ENCODE measurements around the gene PLEKHG5.
A peak's percentile ranks its signal among the peaks of the same experiment; 100 is the strongest.

Gene PLEKHG5

DNA sequence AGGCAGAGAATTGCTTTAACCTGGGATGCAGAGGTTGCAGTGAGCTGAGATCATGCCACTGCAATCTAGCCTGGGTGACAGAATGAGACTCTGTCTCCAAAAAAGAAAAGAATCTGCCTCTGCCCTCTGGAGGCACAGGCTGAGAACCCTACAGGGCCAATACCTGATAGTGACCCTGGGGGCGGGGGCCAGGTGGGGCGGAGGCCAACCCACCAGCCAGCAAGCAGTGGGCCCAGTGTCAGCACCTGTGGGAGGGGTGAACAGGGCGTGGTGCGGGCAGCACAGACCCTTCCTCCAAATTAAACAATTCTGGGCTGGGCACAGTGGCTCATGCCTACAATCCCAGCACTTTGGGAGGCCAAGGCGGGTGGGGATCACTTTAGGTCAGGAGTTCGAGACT, 19.0 kb upstream of the PLEKHG5 start:
- no peak for DNase-seq

DNA sequence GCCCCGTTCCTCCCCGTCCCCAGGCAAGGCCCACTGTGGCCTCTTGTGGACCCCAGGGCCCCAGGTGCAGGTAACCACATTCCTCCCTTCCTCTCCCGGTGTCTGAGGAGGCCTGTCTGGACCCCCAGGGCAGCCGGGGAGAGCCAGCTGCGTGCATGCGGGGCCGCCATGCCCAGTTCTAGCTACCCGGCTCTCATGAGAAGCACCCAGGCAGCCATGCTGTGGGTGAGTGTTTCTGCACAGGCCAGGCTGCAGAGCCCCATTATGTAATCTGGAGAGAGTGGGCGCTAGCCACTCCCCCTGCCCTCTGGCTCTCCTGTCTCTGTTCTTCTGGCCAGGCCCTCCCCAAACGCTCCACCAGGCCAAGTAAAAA, 18.4 kb upstream of the PLEKHG5 start:
- no peak for DNase-seq

DNA sequence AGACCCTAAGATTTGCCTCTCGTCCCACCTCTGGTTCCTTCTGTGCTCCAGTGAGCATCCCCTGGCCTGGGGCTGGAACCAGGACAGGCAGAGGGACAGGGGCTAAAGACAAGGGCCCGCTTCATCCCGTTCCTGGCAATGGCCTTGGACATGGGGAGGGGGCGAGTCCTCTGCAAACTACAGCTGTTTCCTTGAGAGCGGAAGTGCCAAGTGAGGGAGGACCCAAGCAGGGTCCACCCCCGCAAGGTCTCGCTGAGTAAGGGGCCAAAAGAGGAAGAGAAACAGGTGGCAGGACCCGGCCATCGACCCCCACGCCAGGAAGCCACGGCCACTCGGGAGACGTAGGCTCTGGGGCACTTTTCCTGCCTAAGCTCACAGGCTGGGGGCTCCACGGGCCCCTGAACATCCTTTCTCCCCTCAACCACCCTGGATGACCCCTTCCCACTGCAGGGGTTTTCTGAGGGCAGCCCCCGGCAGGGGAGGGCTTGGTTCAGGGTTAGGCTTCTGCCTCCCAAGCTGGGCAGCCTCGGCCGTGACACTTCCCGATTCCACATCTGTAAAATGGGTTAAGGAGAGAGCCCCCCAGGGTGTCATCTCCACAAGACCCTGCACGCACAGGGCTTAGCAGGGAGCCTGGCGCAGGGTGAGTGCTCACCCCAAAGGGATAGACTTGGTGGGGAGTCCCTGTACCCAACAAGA, 17.9 kb upstream of the PLEKHG5 start:
- no peak for DNase-seq

DNA sequence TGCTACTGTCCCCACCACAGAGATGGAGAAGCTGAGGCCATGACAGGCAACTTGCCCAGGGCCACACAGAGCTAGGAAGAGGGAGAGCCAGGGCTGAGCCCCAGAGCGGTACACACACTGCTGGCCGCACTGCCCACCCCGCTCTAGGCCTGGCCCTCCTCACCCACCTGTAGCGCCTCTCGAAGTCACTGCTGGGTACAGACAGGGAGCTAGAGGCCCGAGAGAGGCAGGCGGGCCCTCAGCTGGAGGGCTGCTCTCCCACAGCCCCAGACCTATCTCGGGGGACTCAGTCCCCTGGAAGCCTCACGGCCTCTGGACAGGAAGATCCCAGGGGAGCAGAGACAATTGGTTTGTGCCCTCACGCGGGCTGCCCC, 17.3 kb upstream of the PLEKHG5 start:
- DNase-seq: no peak

DNA sequence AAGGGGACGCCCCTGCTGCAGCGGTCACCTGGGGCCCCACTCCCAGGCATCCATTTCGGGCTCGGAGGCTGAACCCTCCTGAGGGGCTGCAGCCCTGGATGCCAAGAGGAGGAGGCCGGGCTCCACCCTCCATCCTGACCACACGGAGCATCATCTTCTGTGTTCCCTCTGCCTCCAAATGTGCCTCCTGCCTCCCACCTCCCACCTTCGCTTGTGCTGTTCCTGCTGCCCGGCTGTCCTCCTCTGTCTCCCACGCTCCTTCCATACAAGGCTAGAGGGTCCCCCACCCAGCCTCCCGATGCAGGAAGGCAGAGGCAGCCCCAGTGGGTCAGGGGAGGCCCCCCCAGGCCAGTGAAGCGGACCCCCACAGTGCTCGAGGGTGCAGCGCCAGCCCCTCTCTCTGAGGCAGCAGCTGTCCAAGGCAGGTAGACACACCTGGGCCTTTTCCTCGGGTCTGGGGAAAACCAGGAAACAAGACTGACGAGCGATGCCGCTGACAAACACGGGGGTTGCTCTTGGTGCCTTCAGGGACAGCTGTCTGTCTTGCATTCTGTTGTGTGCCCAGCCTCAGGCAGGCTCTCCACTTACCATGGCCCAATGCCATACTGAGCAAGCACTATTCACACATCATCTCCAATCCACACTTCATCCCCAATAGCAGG, 16.8 kb upstream of the PLEKHG5 start:
- DNase-seq: no peak

- no peak for DNase-seq
Measured at GRCh38 chr1:6507461-6507911, 16.0 kb upstream of the PLEKHG5 start.

- no peak for DNase-seq
Measured at GRCh38 chr1:6507037-6507428, 15.6 kb upstream of the PLEKHG5 start.

- no peak for DNase-seq
Measured at GRCh38 chr1:6506210-6507036, 15.0 kb upstream of the PLEKHG5 start.

- DNase-seq: no peak
Measured at GRCh38 chr1:6505367-6506209, 14.1 kb upstream of the PLEKHG5 start.

DNA sequence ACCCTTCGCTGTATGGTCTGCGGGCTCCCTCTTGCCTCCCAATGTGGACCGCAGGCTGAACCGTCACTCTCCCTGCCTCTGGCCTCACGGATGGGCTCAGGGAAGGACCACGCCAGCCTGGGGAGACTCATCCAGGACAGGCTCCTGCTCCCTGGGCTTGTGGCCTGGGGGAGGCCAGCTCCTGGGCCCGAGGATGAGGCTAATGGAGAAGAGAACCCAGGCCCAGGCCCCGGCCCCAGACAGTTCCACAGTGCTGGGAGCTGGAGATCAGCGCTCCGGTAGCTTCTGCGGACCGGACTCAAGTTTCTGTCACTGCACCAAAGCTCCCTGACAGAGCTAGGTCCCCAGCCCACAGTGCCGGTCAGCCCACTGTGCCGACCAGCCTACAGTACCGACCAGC, 13.4 kb upstream of the PLEKHG5 start:
- DNase-seq: no peak

- no peak for DNase-seq
Measured at GRCh38 chr1:6503884-6504602, 12.6 kb upstream of the PLEKHG5 start.

GRCh38 chr1:6502000-6502891, 10.8 kb upstream of the PLEKHG5 start:
- DNase-seq: no peak

DNA sequence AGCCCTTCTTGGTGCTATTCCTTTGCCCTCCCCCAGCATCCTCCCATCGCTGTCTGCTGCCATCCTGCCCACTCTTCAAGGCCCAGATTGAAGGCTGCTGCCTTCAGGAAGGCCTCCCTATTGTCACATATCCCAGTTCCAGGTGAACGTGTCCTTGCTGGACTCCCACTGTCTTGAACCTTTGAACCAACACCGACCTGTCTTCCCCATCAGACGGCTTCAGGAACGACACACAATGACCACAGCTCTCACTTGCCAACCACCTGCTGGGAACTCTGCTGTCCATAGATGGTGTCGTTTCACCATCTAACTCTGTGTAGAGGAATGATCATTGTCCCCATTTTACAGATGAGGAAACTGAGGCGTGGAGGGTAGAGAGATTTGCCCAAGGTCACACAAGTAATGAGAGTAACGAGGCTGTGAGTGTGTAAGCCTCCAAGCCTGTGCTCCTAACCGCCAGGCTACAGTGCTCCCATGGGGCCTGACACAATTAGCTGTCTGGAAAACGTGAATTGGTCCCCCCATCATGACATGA, 9.9 kb upstream of the PLEKHG5 start:
- DNase-seq: no peak

GRCh38 chr1:6500544-6501278, 9.2 kb upstream of the PLEKHG5 start:
- DNase-seq: no peak

DNA sequence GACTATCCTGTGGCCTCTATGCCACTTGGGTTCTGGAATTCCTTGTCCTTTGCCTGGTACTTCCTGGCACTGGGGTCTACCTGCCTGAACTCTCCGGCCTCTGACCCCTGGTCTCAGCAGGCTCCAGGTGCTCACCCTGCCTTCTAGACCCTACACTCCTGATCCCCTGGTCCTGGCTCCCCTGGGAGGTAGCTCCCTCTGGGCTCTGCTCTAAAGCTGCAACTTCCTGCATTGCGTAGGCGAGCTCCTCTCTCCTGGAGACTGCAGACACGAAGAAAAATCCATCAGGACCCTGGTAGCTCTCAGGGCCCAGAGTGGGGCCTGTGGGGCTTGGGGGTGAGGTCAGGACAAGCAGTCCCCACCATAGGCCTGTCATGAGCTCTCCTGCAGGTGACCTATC, 7.8 kb upstream of the PLEKHG5 start:
- no peak for DNase-seq

DNA sequence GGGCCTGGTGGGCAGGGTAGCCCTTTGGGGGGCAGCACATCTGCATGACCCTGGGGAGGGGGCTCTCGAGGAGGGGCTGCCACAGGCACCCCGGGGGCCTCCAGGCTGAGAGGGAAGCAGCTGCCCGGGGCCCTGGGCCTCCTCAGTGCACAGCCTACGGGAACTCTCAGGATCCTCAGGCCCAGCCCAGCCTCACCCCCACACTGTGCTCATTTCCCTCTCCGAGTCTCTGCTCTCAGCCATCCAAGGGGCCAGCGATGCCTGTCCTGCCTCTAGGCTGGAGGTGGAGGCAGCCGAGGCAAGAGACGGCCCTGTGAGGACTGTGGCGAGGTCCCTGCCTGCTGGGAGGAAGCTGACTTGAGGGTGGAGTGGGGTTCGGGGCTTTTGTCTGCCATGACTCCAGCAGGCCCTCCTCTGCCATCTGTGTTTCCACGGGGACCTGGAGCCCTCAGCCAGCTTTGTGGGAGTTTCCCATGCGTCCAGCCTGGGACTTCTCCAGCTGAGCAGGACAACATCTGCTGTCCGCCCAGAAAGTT, 7.2 kb upstream of the PLEKHG5 start:
- no peak for DNase-seq

- DNase-seq: no peak
Measured at GRCh38 chr1:6497867-6498575, 6.6 kb upstream of the PLEKHG5 start.

DNA sequence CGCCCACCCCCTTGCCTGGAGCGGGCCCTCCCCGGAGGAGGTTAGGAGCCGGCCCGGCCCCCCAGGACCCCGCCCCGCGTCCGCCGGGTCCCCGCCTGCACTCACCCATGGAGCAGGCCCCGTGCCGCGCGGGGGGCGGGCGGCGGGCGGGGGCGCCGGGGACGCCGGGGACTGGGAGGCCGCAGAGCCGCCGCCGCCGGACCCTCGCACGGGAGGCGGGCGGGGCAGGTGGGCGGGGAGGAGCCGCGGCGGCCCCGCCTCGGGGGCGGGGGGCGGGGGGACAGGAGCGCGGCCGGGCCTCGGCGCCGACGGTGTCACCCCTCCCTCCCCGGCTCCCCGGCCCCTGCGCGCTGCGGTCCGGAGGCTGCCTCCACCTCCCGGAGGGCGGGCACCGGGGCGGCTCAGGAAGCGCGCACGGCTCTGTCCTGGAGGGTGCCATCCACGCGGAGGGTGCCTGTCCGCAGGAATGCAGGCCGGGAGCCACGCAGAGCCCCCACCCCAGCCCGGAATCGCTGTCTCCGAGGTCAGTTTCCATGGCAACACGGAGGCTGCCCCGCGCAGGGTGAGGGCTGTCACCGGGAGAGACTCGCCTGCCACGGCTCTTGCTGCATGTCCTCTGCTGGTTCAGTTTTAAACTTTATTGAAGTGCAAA, 5.9 kb upstream of the PLEKHG5 start:
- peak; percentile 77 for DNase-seq

Data from right kidney (tissue), 1 donor.